Body of pancreas (tissue), 4 donors: ENCODE results near the gene PIAS3. TPM values are rescaled to one million over a fixed set of nuclear protein-coding genes. Genes with fewer than 3 reads are reported as not detected.
A peak's percentile ranks its signal among the peaks of the same experiment; 100 is the strongest.

Source experiments
- ATAC-seq: fragments of 150-250 bp; one replicate; pipeline ENCODE4 v1.9.1; 2016
- DNase-seq, 4 donors: peaks; one replicate each; pipeline ENCODE4 v3.0.0-alpha.2; 2019
- H3K27ac ChIP-seq, 4 donors: fragments of 200-600 bp; sonication (generic); 1 replicate in 3 of 4; 2 replicates in 1 of 4; pipeline versions ENCODE4 v1.5.1 to v1.6.1; 2016 to 2019; ENCODE audit warnings: mild to moderate bottlenecking in 1 of 4, mixed read lengths in 1 of 4, moderate library complexity in 1 of 4
- H3K27me3 ChIP-seq, 2 donors: fragments of 200-600 bp; sonication (generic); one replicate each; pipeline ENCODE4 v1.6.0; 2016; ENCODE audit warnings: mild to moderate bottlenecking in 1 of 2
- H3K36me3 ChIP-seq, 2 donors: fragments of 200-600 bp; sonication (generic); replicated peaks in 1 of 2; 2 replicates each; pipeline ENCODE4 v1.5.1; 2016; ENCODE audit warnings: low read depth in 2 of 2; ENCODE audit not compliant: insufficient read depth in 1 of 2
- H3K4me1 ChIP-seq: fragments of 200-600 bp; sonication (generic); one replicate; pipeline ENCODE4 v1.6.0; 2016
- H3K4me3 ChIP-seq, 2 donors: fragments of 200-600 bp; sonication (generic); 1 replicate in 1 of 2; 2 replicates in 1 of 2; pipeline ENCODE4 v1.5.1; 2016 to 2019
- H3K9me3 ChIP-seq, 3 donors: fragments of 200-600 bp; sonication (generic); 1 replicate in 2 of 3; 2 replicates in 1 of 3; pipeline ENCODE4 v1.5.1; 2016
- CTCF ChIP-seq, 7 experiments: fragments of 450-650 bp in 4 of 7; fragments of 200-600 bp in 3 of 7; sonication (generic) in 3 of 7; IDR thresholded peaks; one replicate each; pipeline ENCODE4 v1.5.1; 2016 to 2019; ENCODE audit warnings: antibody characterized with exemption in 7 of 7
- POLR2A ChIP-seq, 3 donors: fragments of 450-650 bp; IDR thresholded peaks; one replicate each; pipeline ENCODE4 v1.6.1; 2016; ENCODE audit warnings: antibody characterized with exemption in 3 of 3, mild to moderate bottlenecking in 2 of 3
- WGBS, 2 donors: methylation state at CpG; one replicate each; pipeline ENCODE4 v1.1.5; 2017; 5-methylcytosine and 5-hydroxymethylcytosine counted together
- intact Hi-C: fragments of 100-400 bp; cut with DNase I; formaldehyde crosslinking; loops from one replicate; pipeline ENCODE4 v1.15.1; 2023
- total RNA-seq, 2 donors: library from RNA; depleted of rRNA; stranded (reverse); fragments of >200 nt; gene quantifications; one replicate each; pipeline ENCODE4 v1.1.0, GENCODE V29; 2016

PIAS3 gene
- total RNA-seq, 2 donors from 2014 or later = 14.2 to 17.6 TPM

- Histone ChIP-seq H3K9me3 (no peaks in the 10 kb centered on the region), H3K36me3 (no peaks in the 10 kb centered on the region), H3K27me3 (no peaks in the 10 kb centered on the region), H3K4me1 (no peaks in the 10 kb centered on the region), H3K27ac (no peak overlapping the region), H3K4me3 (no peak overlapping the region)
- 89 to 91% methylated on average over 5 of the region's 5 CpGs for WGBS, 2 donors
- DNase-seq = no peak
- TF ChIP-seq CTCF (IDR thresholded peaks at IDR 0.05) (no peak), POLR2A (IDR thresholded peaks at IDR 0.05) (no peak)
- intact Hi-C loops = no loop called here
- ATAC-seq = no peak
These were observed 39.9 kb upstream of the PIAS3 start for GRCh38 chr1:145898756-145899155.

- intact Hi-C loops = no loop called here
- Histone ChIP-seq H3K27me3 (no peaks in the 10 kb centered on the region), H3K36me3 (no peaks in the 10 kb centered on the region), H3K27ac (no peak overlapping the region), H3K9me3 (no peaks in the 10 kb centered on the region), H3K4me3 (no peak overlapping the region), H3K4me1 (peaks cover 1% of the 10 kb centered on the region)
- no peak for ATAC-seq
- DNase-seq = no peak
- no peak for TF ChIP-seq CTCF (IDR thresholded peaks at IDR 0.05)
- no peak for TF ChIP-seq POLR2A (IDR thresholded peaks at IDR 0.05)
- WGBS, 2 donors = 31 to 56% methylated on average over 1 of the region's 1 CpG
These were observed 39.1 kb upstream of the PIAS3 start for GRCh38 chr1:145897969-145898368.

GRCh38 chr1:145895471-145895870, 36.6 kb upstream of the PIAS3 start:
- no peak overlapping the region for H3K4me3 ChIP-seq
- H3K27ac ChIP-seq = no peak overlapping the region
- intact Hi-C loops = no loop called here
- H3K9me3 ChIP-seq = no peaks in the 10 kb centered on the region
- 92 to 100% methylated on average over 1 of the region's 1 CpG for WGBS, 2 donors
- H3K27me3 ChIP-seq = no peaks in the 10 kb centered on the region
- DNase-seq (no peak), ATAC-seq (no peak)
- peaks cover 25% of the 10 kb centered on the region for H3K4me1 ChIP-seq
- no peaks in the 10 kb centered on the region for H3K36me3 ChIP-seq
- no peak for TF ChIP-seq CTCF (IDR thresholded peaks at IDR 0.05)
- no peak for TF ChIP-seq POLR2A (IDR thresholded peaks at IDR 0.05)

GRCh38 chr1:145893306-145894055, 34.6 kb upstream of the PIAS3 start:
- H3K4me1 ChIP-seq = peaks cover 25% of the 10 kb centered on the region
- WGBS, 2 donors = 78 to 85% methylated on average over 7 of the region's 7 CpGs
- intact Hi-C loops = no loop called here

More at GRCh38 chr1:145893306-145894055, 34.6 kb upstream of the PIAS3 start:
- H3K4me3 ChIP-seq = no peak overlapping the region
- peak overlapping the region in 3 of 4 donors; percentile 86 to 95 (median 94) for H3K27ac ChIP-seq
- TF ChIP-seq CTCF (IDR thresholded peaks at IDR 0.05) = no peak
- no peak for TF ChIP-seq POLR2A (IDR thresholded peaks at IDR 0.05)
- H3K36me3 ChIP-seq = no peaks in the 10 kb centered on the region
- H3K9me3 ChIP-seq = no peaks in the 10 kb centered on the region
- no peak for ATAC-seq
- DNase-seq = no peak
- no peaks in the 10 kb centered on the region for H3K27me3 ChIP-seq
